Kidney (tissue), 14 donors: ENCODE results near the gene ZNF692. TPM values are rescaled to one million over a fixed set of nuclear protein-coding genes. Genes with fewer than 3 reads are reported as not detected.

Source experiments
- DNase-seq, 5 donors: peaks; one replicate each; pipeline ENCODE4 v3.0.0-alpha.2; 2013 to 2020
- FAIRE-seq: peaks from 2 replicates; lab custom pipeline; 2012; peaks lifted over from hg19 to GRCh38; lab: Jason Lieb, UNC
- H3K27ac ChIP-seq, 2 donors: one replicate each; pipeline ENCODE4 v1.7.0; 2013; ENCODE audit warnings: low read depth in 2 of 2, low read length in 2 of 2, inconsistent platforms in 1 of 2
- H3K27me3 ChIP-seq: one replicate; pipeline ENCODE4 v1.7.1; 2013; ENCODE audit warnings: low read length, inconsistent platforms; ENCODE audit not compliant: control insufficient read depth, insufficient read depth
- H3K36me3 ChIP-seq, 3 donors: one replicate each; pipeline versions ENCODE4 v1.7.0 to v1.7.1; 2013; ENCODE audit warnings: low read length in 3 of 3, control low read depth in 1 of 3, inconsistent platforms in 1 of 3; ENCODE audit not compliant: insufficient read depth in 3 of 3, control insufficient read depth in 2 of 3
- H3K4me1 ChIP-seq, 3 donors: one replicate each; pipeline versions ENCODE4 v1.7.0 to v1.7.1; 2013; ENCODE audit warnings: low read length in 3 of 3, inconsistent platforms in 1 of 3, low read depth in 1 of 3; ENCODE audit not compliant: control insufficient read depth in 2 of 3, insufficient read depth in 2 of 3
- H3K4me3 ChIP-seq, 3 donors: one replicate each; pipeline versions ENCODE4 v1.7.0 to v1.8.1; 2013; ENCODE audit warnings: low read length in 3 of 3, control low read depth in 1 of 3, inconsistent platforms in 1 of 3
- H3K9ac ChIP-seq, 3 donors: one replicate each; pipeline versions ENCODE4 v1.7.0 to v1.7.1; 2013; ENCODE audit warnings: low read length in 3 of 3, control low read depth in 1 of 3, inconsistent platforms in 1 of 3
- H3K9me3 ChIP-seq, 3 donors: one replicate each; pipeline versions ENCODE4 v1.7.0 to v1.7.1; 2013; ENCODE audit warnings: low read length in 3 of 3, control low read depth in 1 of 3, inconsistent platforms in 1 of 3; ENCODE audit not compliant: control insufficient read depth in 2 of 3, insufficient read depth in 1 of 3
- intact Hi-C: fragments of 100-400 bp; cut with DNase I; formaldehyde crosslinking; loops from one replicate; pipeline ENCODE4 v1.11.1; 2022
- polyA plus RNA-seq: library from polyadenylated mRNA; stranded (reverse); fragments of 350-450 nt; fragmentation: Illumina TruSeq; extraction: RNeasy Lipid Tissue Mini Kit (QIAGEN cat#74804); gene quantifications from one replicate; pipeline ENCODE4 v1.2.3, GENCODE V29; 2014; ENCODE audit warnings: low read depth, low replicate concordance; ENCODE audit not compliant: insufficient read depth
- total RNA-seq: library from RNA; stranded (reverse); fragmentation: NEBNext Ultra II Directional; extraction: Animal tissue kit (Norgen Biotek cat#: 25700); gene quantifications from one replicate; pipeline ENCODE4 v1.2.1, GENCODE V29; 2021
- TF ChIP-seq, protein P1 (sequence below): IDR thresholded peaks from 3 replicates; pipeline ENCODE4 v1.5.1; 2012; ENCODE audit warnings: mild to moderate bottlenecking, moderate library complexity, borderline replicate concordance; ENCODE audit not compliant: insufficient read depth; ENCODE audit errors: extremely low read depth
- donor health status: control.
- donor health status: control.
- donor health status: control.
- donor health status: control.
- donor health status: control.
- donor health status: DM: yes; HTN: yes; CAD: no.
- donor health status: Normal renal cell carcinoma (clear cell type).

Gene ZNF692
- total and polyA plus RNA-seq, 2 donors from 2014 or later, result 29.6 to 34.4 TPM

DNA sequence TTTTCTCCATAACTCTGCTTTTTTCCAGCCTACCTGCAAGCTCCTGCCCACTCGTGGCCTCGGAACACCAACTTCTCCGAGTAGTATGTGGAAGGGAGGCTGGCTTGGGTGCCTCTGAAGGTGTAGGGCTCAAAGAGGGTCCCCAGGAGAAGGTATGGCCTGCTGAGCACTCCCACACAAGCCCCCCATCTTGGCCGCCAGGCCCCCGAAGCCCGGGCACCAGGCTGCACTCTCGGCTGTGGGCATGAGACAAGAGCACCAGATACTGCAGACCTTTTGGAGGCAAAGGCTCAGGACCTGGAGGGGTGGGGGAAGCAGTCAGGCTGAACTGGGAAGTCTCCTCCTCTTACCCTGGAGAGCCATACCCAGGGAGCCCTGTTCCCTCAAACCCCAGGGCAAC, 1.7 kb downstream of the ZNF692 start:
- TF ChIP-seq, protein P1, sequence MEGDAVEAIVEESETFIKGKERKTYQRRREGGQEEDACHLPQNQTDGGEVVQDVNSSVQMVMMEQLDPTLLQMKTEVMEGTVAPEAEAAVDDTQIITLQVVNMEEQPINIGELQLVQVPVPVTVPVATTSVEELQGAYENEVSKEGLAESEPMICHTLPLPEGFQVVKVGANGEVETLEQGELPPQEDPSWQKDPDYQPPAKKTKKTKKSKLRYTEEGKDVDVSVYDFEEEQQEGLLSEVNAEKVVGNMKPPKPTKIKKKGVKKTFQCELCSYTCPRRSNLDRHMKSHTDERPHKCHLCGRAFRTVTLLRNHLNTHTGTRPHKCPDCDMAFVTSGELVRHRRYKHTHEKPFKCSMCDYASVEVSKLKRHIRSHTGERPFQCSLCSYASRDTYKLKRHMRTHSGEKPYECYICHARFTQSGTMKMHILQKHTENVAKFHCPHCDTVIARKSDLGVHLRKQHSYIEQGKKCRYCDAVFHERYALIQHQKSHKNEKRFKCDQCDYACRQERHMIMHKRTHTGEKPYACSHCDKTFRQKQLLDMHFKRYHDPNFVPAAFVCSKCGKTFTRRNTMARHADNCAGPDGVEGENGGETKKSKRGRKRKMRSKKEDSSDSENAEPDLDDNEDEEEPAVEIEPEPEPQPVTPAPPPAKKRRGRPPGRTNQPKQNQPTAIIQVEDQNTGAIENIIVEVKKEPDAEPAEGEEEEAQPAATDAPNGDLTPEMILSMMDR, result no peak
- Histone ChIP-seq H3K9ac (peak overlapping the region; percentile 3 to 57 (median 52)), H3K4me1 (peaks cover 0 to 17% (median 0%) of the 10 kb centered on the region in 3 donors), H3K4me3 (peak overlapping the region in 1 of 3 donors; percentile 94), H3K9me3 (no peaks in the 10 kb centered on the region), H3K36me3 (peaks cover 0 to 6% (median 0%) of the 10 kb centered on the region in 3 donors), H3K27me3 (no peaks in the 10 kb centered on the region), H3K27ac (no peak overlapping the region)
- intact Hi-C loops, result no loop called here
- DNase-seq, result peak in 2 of 5 donors; percentile 32 to 71
- FAIRE-seq, result no peak

DNA sequence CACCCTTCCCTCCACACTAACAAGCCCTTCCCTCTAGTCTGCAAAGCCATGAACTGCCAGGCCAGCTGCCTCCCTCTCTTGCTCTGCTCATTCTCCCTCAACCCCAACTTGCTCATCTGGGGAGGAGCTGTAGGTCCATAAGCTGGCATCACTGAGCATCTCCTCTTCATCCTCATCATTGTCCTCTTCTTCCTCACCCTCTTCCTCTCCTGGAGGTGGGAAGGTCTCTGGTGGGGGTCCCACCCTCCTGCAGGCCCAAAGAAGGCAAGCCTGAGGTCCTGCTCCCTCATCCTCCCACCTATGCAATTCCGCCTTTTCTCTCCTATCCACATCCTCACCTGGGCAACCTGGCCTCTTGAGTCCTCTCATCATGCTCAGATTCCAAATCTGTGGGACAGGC, 2.7 kb downstream of the ZNF692 start:
- intact Hi-C loops, result no loop called here
- TF ChIP-seq, protein P1, result no peak
- no peak for DNase-seq
- H3K27me3 ChIP-seq, result no peaks in the 10 kb centered on the region
- no peak for FAIRE-seq
- no peak overlapping the region for H3K9ac ChIP-seq
- no peak overlapping the region for H3K27ac ChIP-seq
- H3K9me3 ChIP-seq, result no peaks in the 10 kb centered on the region
- peaks cover 0 to 6% (median 0%) of the 10 kb centered on the region in 3 donors for H3K36me3 ChIP-seq
- peaks cover 0 to 17% (median 0%) of the 10 kb centered on the region in 3 donors for H3K4me1 ChIP-seq
- H3K4me3 ChIP-seq, result no peak overlapping the region

DNA sequence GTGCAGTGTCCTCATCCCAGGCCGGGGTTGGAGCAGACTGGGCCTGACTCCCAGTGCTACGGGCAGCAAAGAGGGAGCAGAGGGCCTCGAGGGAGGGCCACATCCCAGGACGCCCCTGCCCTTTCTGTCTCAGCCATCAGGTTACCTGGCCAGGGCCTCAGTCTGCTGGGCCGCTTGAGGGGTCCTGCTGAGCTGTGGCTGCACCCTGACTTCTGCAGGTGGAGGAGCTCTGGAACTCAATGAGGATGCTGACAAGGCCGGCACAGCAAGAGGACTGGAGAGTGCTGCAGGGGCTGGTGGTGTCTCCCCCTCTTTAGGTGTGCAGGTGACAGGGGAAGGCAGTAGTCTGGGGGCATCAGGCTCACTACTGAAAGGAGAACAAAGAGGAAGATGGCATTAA, 3.3 kb downstream of the ZNF692 start:
- Histone ChIP-seq H3K4me1 (peaks cover 0 to 17% (median 0%) of the 10 kb centered on the region in 3 donors), H3K4me3 (no peak overlapping the region), H3K9ac (no peak overlapping the region), H3K9me3 (no peaks in the 10 kb centered on the region), H3K27me3 (no peaks in the 10 kb centered on the region), H3K36me3 (peaks cover 0 to 6% (median 0%) of the 10 kb centered on the region in 3 donors), H3K27ac (no peak overlapping the region)
- TF ChIP-seq, protein P1, result no peak
- DNase-seq, result no peak
- no peak for FAIRE-seq
- intact Hi-C loops, result no loop called here
